ENCODE data around the gene ELAVL1.

- TF ChIP-seq CTCF (conservative IDR thresholded peaks at IDR 0.05; ENCODE audit: low read length) (no peak), EZH2phosphoT487 (IDR thresholded peaks at IDR 0.05; ENCODE audit: borderline replicate concordance, low read depth, low read length) (no peak)
Measured at GRCh38 chr19:7997809-7998480, 7.5 kb downstream of the ELAVL1 start.
